HG03571 (cell line): ENCODE measurements around the gene CNEP1R1.

ENCODE experiments used
- ATAC-seq: cut with Tn5 transposase; IDR thresholded peaks from one replicate; pipeline ENCODE4 v1.9.1; 2021; ENCODE audit not compliant: unreplicated experiment

CNEP1R1 gene

GRCh38 chr16:50015631-50016030 lies 9.4 kb upstream of the CNEP1R1 start:
- ATAC-seq: no peak

- ATAC-seq: no peak
Observed at GRCh38 chr16:50017553-50017952, 7.5 kb upstream of the CNEP1R1 start.

GRCh38 chr16:50021544-50021943 lies 3.5 kb upstream of the CNEP1R1 start:
- ATAC-seq: no peak

GRCh38 chr16:50023641-50024040 lies 1.4 kb upstream of the CNEP1R1 start:
- ATAC-seq: no peak

GRCh38 chr16:50024207-50024606 lies 818 bp upstream of the CNEP1R1 start:
- no peak for ATAC-seq

- no peak for ATAC-seq
Observed at GRCh38 chr16:50025537-50025931, 509 bp downstream of the CNEP1R1 start.

GRCh38 chr16:50027829-50028228 lies 2.8 kb downstream of the CNEP1R1 start:
- no peak for ATAC-seq

GRCh38 chr16:50035468-50035992 lies 10.5 kb downstream of the CNEP1R1 start:
- no peak for ATAC-seq

- no peak for ATAC-seq
Observed at GRCh38 chr16:50036426-50036825, 11.4 kb downstream of the CNEP1R1 start.

- no peak for ATAC-seq
Observed at GRCh38 chr16:50037662-50038220, 12.7 kb downstream of the CNEP1R1 start.

- ATAC-seq: no peak
Observed at GRCh38 chr16:50038286-50038685, 13.3 kb downstream of the CNEP1R1 start.

- no peak for ATAC-seq
Observed at GRCh38 chr16:50038756-50039529, 13.9 kb downstream of the CNEP1R1 start.

- ATAC-seq: no peak
Observed at GRCh38 chr16:50040018-50040417, 15.0 kb downstream of the CNEP1R1 start.

GRCh38 chr16:50040710-50041109 lies 15.7 kb downstream of the CNEP1R1 start:
- ATAC-seq: no peak

GRCh38 chr16:50043358-50043757 lies 18.3 kb downstream of the CNEP1R1 start:
- ATAC-seq: no peak

GRCh38 chr16:50045412-50045811 lies 20.4 kb downstream of the CNEP1R1 start:
- ATAC-seq: no peak

- no peak for ATAC-seq
Observed at GRCh38 chr16:50046853-50047252, 21.8 kb downstream of the CNEP1R1 start.

- no peak for ATAC-seq
Observed at GRCh38 chr16:50047864-50048263, 22.8 kb downstream of the CNEP1R1 start.

- no peak for ATAC-seq
Observed at GRCh38 chr16:50050802-50051201, 25.8 kb downstream of the CNEP1R1 start.

- ATAC-seq: no peak
Observed at GRCh38 chr16:50056226-50056625, 31.2 kb downstream of the CNEP1R1 start.

- ATAC-seq: no peak
Observed at GRCh38 chr16:50058091-50058771, 33.2 kb downstream of the CNEP1R1 start.

GRCh38 chr16:50059111-50059510 lies 34.1 kb downstream of the CNEP1R1 start:
- ATAC-seq: no peak
